ENCODE results near the gene MRGPRX3. TPM values are rescaled to one million over a fixed set of nuclear protein-coding genes. Genes with fewer than 3 reads are reported as not detected.
"Not testable (repeated sequence)": the region's sequence is repeated elsewhere in the genome, so short reads cannot be mapped to it uniquely, and the experiment has no call there.

Gene MRGPRX3
- total and polyA plus RNA-seq, 9 donors, result not detected

DNA sequence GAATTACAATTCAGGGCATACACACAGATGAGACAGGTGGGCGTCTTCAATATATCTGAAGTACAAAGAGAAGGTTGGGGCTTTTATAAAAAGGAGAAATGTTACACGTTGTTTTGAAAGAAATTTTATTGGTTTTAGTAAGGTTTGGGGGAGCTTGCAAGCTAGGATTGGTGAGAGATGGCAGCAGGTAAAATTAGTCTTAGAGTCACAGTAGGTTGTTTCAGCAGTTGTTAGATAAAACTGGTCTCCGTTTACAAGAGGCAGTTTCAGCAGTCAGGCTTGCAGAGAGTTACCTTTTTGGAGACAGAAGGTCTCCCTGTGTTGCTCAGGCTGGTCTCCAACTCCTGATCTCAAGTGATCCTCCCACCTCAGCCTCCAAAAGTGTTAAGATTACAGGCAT is 24.1 kb upstream of the MRGPRX3 start:
- WGBS (ENCODE audit: insufficient coverage), result 42% methylated on average over 2 of the region's 3 CpGs
- H3K9me3 ChIP-seq (replicated peaks; ENCODE audit: control insufficient read depth, low read depth, low read length), result no peaks in the 10 kb centered on the region
- H3K27ac ChIP-seq (ENCODE audit: low read length), result no peak overlapping the region
- peaks cover 10% of the 10 kb centered on the region for H3K4me1 ChIP-seq (ENCODE audit: control insufficient read depth, insufficient read depth, low read length)
- no peak for DNase-seq
- H3K36me3 ChIP-seq (ENCODE audit: control insufficient read depth, insufficient read depth, low read length), result peaks cover 2% of the 10 kb centered on the region
- peaks cover 9% of the 10 kb centered on the region for H3K27me3 ChIP-seq (ENCODE audit: control insufficient read depth, insufficient read depth, low read length)
- H3K4me3 ChIP-seq (ENCODE audit: low read length), result no peak overlapping the region

DNA sequence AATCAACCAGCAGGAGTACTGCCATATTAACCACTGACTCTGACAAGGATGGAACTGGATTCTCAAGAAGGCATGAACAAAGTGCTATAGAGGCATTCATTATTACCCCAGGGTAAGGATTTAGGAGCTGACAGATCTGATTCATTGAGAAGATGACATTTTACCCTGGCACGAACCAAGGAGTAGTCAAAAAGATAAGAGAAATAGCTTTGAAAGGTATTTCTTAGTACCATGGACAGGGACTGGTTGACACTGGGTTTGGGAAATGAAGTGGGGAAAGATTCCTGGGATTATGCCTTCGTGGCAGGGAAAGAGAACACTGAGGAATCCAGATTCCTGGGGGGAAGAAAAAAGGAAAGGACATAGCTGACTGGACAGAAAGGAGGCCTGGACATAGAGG is 21.4 kb upstream of the MRGPRX3 start:
- Histone ChIP-seq H3K27me3 (ENCODE audit: control insufficient read depth, insufficient read depth, low read length) (peaks cover 9% of the 10 kb centered on the region), H3K36me3 (ENCODE audit: control insufficient read depth, insufficient read depth, low read length) (no peaks in the 10 kb centered on the region), H3K27ac (ENCODE audit: low read length) (no peak overlapping the region), H3K4me1 (ENCODE audit: control insufficient read depth, insufficient read depth, low read length) (peaks cover 4% of the 10 kb centered on the region), H3K4me3 (ENCODE audit: low read length) (no peak overlapping the region), H3K9me3 (replicated peaks; ENCODE audit: control insufficient read depth, low read depth, low read length) (no peaks in the 10 kb centered on the region)
- DNase-seq, result no peak
- WGBS (ENCODE audit: insufficient coverage), result 29% methylated on average over 2 of the region's 2 CpGs

- H3K9me3 ChIP-seq (replicated peaks; ENCODE audit: control insufficient read depth, low read depth, low read length), result no peaks in the 10 kb centered on the region
- H3K36me3 ChIP-seq (ENCODE audit: control insufficient read depth, insufficient read depth, low read length), result no peaks in the 10 kb centered on the region
- H3K27me3 ChIP-seq (ENCODE audit: control insufficient read depth, insufficient read depth, low read length), result peaks cover 7% of the 10 kb centered on the region
- H3K27ac ChIP-seq (ENCODE audit: low read length), result no peak overlapping the region
- H3K4me1 ChIP-seq (ENCODE audit: control insufficient read depth, insufficient read depth, low read length), result no peaks in the 10 kb centered on the region
- H3K4me3 ChIP-seq (ENCODE audit: low read length), result no peak overlapping the region
- DNase-seq, result peak; percentile 48
- 0% methylated on average over 7 of the region's 9 CpGs for whole genome bisulfite sequencing (ENCODE audit: insufficient coverage)
These were observed 16.8 kb upstream of the MRGPRX3 start for GRCh38 chr11:18115360-18116127.

- H3K27ac ChIP-seq (ENCODE audit: low read length); H3K36me3 ChIP-seq (ENCODE audit: control insufficient read depth, insufficient read depth, low read length); H3K4me1 ChIP-seq (ENCODE audit: control insufficient read depth, insufficient read depth, low read length); H3K4me3 ChIP-seq (ENCODE audit: low read length); H3K27me3 ChIP-seq (ENCODE audit: control insufficient read depth, insufficient read depth, low read length); H3K9me3 ChIP-seq (replicated peaks; ENCODE audit: control insufficient read depth, low read depth, low read length); DNase-seq: not testable (repeated sequence)
- WGBS (ENCODE audit: insufficient coverage), result 76% methylated on average over 14 of the region's 20 CpGs
These were observed 11.0 kb upstream of the MRGPRX3 start for GRCh38 chr11:18121331-18121828.

GRCh38 chr11:18131115-18131514 is 1.3 kb upstream of the MRGPRX3 start:
- not testable (repeated sequence) for H3K4me1 ChIP-seq (ENCODE audit: control insufficient read depth, insufficient read depth, low read length); H3K4me3 ChIP-seq (ENCODE audit: low read length)
- no CpG with 5 or more reads among the region's 4 CpGs for WGBS (ENCODE audit: insufficient coverage)

DNA sequence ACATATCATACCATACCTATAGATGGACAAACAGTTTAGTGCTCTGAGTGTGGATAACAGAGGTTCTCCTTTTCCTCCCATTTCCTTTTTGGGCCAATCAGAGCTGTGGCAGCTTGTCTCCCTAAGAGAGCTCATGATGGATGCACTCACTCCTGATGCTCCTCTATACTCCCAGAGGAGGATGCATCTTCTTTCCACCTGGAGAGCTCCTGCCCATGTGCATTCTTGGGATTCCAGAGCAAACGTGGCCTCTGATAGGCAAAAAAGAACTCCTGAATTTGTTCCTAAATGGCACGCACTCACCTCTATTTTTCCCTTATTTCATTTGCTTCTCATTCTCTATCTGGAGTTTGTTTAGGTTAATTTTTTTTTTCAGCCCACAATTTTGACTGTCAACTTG is 2.9 kb downstream of the MRGPRX3 start:
- WGBS (ENCODE audit: insufficient coverage), result 0% methylated on average over 1 of the region's 2 CpGs
- H3K36me3 ChIP-seq (ENCODE audit: control insufficient read depth, insufficient read depth, low read length), result no peaks in the 10 kb centered on the region
- no peak overlapping the region for H3K27ac ChIP-seq (ENCODE audit: low read length)
- H3K27me3 ChIP-seq (ENCODE audit: control insufficient read depth, insufficient read depth, low read length), result no peaks in the 10 kb centered on the region
- DNase-seq, result no peak
- no peaks in the 10 kb centered on the region for H3K9me3 ChIP-seq (replicated peaks; ENCODE audit: control insufficient read depth, low read depth, low read length)
- H3K4me3 ChIP-seq (ENCODE audit: low read length), result no peak overlapping the region
- H3K4me1 ChIP-seq (ENCODE audit: control insufficient read depth, insufficient read depth, low read length), result no peaks in the 10 kb centered on the region

More at GRCh38 chr11:18131115-18131514, 1.3 kb upstream of the MRGPRX3 start:
- not testable (repeated sequence) for DNase-seq; H3K36me3 ChIP-seq (ENCODE audit: control insufficient read depth, insufficient read depth, low read length); H3K9me3 ChIP-seq (replicated peaks; ENCODE audit: control insufficient read depth, low read depth, low read length); H3K27ac ChIP-seq (ENCODE audit: low read length); H3K27me3 ChIP-seq (ENCODE audit: control insufficient read depth, insufficient read depth, low read length)

- DNase-seq, result no peak
- WGBS (ENCODE audit: insufficient coverage), result 91% methylated on average over 29 of the region's 29 CpGs
- Histone ChIP-seq H3K36me3 (ENCODE audit: control insufficient read depth, insufficient read depth, low read length) (no peaks in the 10 kb centered on the region), H3K27ac (ENCODE audit: low read length) (no peak overlapping the region), H3K27me3 (ENCODE audit: control insufficient read depth, insufficient read depth, low read length) (no peaks in the 10 kb centered on the region), H3K4me1 (ENCODE audit: control insufficient read depth, insufficient read depth, low read length) (no peaks in the 10 kb centered on the region), H3K4me3 (ENCODE audit: low read length) (no peak overlapping the region), H3K9me3 (replicated peaks; ENCODE audit: control insufficient read depth, low read depth, low read length) (no peaks in the 10 kb centered on the region)
These were observed 4.9 kb downstream of the MRGPRX3 start for GRCh38 chr11:18137186-18137800.

DNA sequence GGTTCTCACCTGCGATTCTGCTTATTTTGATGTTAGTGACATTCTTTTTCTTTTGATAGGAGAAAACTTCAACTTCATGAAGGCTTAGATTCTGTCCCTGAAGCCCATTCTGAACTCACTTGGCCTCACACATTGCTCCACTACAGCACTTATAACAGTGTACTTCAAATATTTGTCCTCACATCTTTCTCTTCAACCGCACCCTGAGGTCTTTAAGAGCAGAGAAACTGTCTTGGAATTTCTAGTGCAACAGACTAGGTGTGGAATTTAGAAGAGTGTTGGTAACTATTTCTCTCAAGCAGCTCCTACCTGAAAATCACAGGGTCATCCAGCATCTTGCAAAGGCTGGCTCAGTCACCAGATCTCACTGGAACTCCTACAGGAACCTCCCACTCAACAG is 7.8 kb downstream of the MRGPRX3 start:
- Histone ChIP-seq H3K27ac (ENCODE audit: low read length) (no peak overlapping the region), H3K4me3 (ENCODE audit: low read length) (no peak overlapping the region), H3K4me1 (ENCODE audit: control insufficient read depth, insufficient read depth, low read length) (no peaks in the 10 kb centered on the region), H3K27me3 (ENCODE audit: control insufficient read depth, insufficient read depth, low read length) (no peaks in the 10 kb centered on the region), H3K36me3 (ENCODE audit: control insufficient read depth, insufficient read depth, low read length) (no peaks in the 10 kb centered on the region), H3K9me3 (replicated peaks; ENCODE audit: control insufficient read depth, low read depth, low read length) (no peaks in the 10 kb centered on the region)
- DNase-seq, result no peak
- no CpG with 5 or more reads among the region's 2 CpGs for WGBS (ENCODE audit: insufficient coverage)

DNA sequence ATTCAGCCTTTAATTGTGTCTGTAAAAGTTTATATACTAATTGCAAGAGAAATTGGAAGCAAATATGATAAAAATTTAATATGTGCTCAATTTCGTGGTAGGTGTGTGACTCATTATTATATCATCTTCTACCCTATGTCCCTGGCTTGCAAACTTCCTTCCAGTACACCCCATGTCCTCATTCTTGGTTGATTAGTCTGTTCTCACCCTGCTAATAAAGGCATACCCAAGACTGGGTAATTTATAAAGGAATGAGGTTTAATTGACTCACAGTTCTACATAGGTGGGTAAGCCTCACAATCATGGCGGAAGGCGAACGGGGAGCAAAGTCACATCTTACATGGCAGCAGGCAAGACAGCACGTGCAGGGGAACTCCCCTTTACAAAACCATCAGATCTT is 11.9 kb downstream of the MRGPRX3 start:
- Histone ChIP-seq H3K4me3 (ENCODE audit: low read length) (no peak overlapping the region), H3K4me1 (ENCODE audit: control insufficient read depth, insufficient read depth, low read length) (no peaks in the 10 kb centered on the region), H3K36me3 (ENCODE audit: control insufficient read depth, insufficient read depth, low read length) (no peaks in the 10 kb centered on the region), H3K9me3 (replicated peaks; ENCODE audit: control insufficient read depth, low read depth, low read length) (no peaks in the 10 kb centered on the region), H3K27me3 (ENCODE audit: control insufficient read depth, insufficient read depth, low read length) (no peaks in the 10 kb centered on the region), H3K27ac (ENCODE audit: low read length) (no peak overlapping the region)
- no CpG with 5 or more reads among the region's 5 CpGs for WGBS (ENCODE audit: insufficient coverage)
- DNase-seq, result no peak

DNA sequence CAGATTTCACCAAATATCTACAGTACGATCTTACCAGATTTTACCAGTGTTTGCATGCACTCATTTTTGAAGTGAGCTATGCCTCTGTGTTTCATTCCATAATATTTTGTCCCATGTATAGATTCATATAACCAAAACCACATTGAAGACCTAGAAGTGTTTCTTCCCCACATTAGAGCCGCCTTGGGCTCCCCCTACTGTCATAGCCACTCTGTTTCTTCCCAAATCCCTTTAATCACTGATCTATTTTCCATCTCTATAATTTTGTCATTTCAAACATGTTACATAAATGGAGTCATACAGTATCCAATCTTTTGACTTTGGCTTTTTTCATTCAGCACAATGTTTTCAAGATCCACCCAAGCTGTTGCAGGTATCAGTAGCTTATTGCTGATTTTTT is 12.7 kb downstream of the MRGPRX3 start:
- WGBS (ENCODE audit: insufficient coverage), result 43% methylated on average over 1 of the region's 2 CpGs
- Histone ChIP-seq H3K9me3 (replicated peaks; ENCODE audit: control insufficient read depth, low read depth, low read length) (no peaks in the 10 kb centered on the region), H3K4me3 (ENCODE audit: low read length) (no peak overlapping the region), H3K36me3 (ENCODE audit: control insufficient read depth, insufficient read depth, low read length) (no peaks in the 10 kb centered on the region), H3K27ac (ENCODE audit: low read length) (no peak overlapping the region), H3K27me3 (ENCODE audit: control insufficient read depth, insufficient read depth, low read length) (no peaks in the 10 kb centered on the region), H3K4me1 (ENCODE audit: control insufficient read depth, insufficient read depth, low read length) (no peaks in the 10 kb centered on the region)
- no peak for DNase-seq
